DMS53 (cell line): ENCODE data around the gene ACCSL.

Experiments
- DNase-seq: peaks from one replicate; lab custom pipeline; 2025; lab: John Stamatoyannopoulos, UW

ACCSL gene

GRCh38 chr11:44058275-44058674 is 10.5 kb downstream of the ACCSL start:
- no peak for DNase-seq

- DNase-seq: no peak
These were observed 17.4 kb downstream of the ACCSL start for GRCh38 chr11:44065161-44065661.

- peak; percentile 94 for DNase-seq
These were observed 18.3 kb downstream of the ACCSL start, which contains the start of gene ACCS for GRCh38 chr11:44065841-44066731. ACCS (plus strand) TSS chr11:44066270; CDS start chr11:44067628, 1,358 bp downstream.

DNA sequence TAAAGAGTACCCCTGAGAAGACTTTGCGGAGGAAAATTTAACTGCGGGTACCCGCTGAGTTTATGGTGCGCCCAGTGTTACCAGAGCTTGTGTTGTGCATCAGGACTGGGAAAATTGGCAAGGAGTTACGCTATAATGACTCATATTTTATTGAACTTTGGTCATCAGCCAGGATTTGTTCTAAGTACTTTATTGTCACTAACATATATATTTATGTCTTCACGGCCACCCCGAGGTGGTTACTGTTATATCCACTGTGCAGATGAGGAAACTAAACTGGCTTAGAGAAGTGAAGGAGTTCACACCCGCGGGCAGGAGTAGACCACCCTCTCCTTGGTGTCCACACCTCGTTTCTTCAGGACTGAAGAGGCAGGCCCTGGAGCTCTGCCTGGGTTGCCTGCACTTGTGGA is 19.0 kb downstream of the ACCSL start:
- DNase-seq: peak; percentile 65

- no peak for DNase-seq
These were observed 19.5 kb downstream of the ACCSL start for GRCh38 chr11:44067266-44067665.

- no peak for DNase-seq
These were observed 20.4 kb downstream of the ACCSL start for GRCh38 chr11:44068180-44068579.

DNA sequence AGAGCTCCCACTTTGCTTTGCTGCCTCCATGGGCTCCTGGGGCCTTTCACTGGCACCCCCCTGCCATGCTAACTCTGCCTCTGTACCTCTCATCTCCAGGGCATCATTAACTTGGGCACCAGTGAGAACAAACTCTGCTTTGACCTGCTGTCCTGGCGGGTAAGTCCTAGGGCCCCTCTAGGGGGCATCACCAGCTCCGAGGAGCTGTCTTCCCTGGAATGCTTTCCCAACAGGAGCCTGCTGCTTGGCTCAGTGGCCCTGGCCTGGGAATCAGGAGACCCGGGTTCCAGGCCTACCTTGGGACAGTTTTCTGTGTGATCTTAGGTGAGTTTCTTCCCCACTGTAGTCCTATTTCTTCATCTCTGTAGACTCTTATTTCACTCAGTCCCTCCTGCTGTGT is 23.4 kb downstream of the ACCSL start:
- DNase-seq: no peak

- no peak for DNase-seq
These were observed 25.2 kb downstream of the ACCSL start for GRCh38 chr11:44072757-44073658.

GRCh38 chr11:44078794-44079193 is 31.0 kb downstream of the ACCSL start:
- DNase-seq: no peak

DNA sequence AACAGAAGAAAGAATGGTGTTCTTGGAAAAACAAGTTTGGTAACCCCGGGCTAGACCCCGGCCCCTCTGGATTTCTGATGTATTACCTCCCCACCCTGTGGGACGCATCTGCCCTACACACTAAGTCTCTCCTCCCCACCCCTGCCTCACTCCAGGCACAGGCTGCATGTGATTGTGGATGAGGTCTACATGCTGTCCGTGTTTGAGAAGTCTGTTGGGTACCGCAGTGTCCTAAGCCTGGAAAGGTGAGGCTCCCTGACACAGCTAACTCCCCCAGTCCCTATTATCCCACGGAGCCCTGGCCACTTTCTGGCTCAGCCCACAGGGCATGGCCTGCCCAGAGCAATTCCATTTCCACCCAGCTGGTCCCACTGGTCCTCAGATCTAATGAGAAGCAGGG is 31.6 kb downstream of the ACCSL start:
- no peak for DNase-seq

- no peak for DNase-seq
These were observed 33.2 kb downstream of the ACCSL start for GRCh38 chr11:44080951-44081350.

GRCh38 chr11:44082645-44083044 is 34.9 kb downstream of the ACCSL start:
- DNase-seq: no peak

DNA sequence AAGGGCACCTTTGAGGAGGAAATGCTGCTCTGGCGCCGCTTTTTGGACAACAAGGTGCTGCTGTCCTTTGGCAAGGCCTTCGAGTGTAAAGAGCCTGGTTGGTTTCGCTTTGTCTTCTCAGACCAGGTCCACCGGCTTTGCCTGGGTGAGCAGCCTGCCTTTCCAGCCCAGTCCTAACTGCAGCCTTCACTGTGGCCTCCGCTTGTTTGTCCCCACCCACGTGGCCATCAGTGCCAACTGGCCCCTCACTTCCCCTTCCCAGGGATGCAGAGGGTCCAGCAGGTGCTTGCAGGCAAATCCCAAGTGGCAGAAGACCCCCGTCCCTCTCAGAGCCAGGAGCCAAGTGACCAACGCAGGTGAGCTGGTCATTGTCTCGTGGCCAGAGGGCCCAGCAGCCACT is 35.7 kb downstream of the ACCSL start:
- no peak for DNase-seq

DNA sequence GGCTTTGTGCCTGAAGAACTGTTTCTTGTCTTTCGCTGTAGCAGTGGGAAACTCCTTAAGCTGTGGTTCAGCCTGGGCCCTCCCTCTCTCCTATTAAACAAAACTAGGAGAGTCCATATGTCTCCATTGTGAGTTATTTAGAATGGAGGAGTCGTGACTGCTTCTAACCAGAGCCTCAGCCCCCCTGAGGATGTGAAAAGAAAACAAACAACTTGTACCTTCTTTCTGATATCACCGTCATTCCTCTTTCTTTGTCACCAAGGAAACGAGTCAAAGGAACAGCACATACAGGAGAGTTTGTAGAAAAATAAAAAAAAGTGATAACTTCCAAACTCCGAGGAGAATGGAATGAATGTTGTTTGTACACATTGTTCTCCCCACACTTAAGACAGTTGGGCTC is 36.1 kb downstream of the ACCSL start:
- DNase-seq: no peak

GRCh38 chr11:44085330-44085729 is 37.5 kb downstream of the ACCSL start:
- no peak for DNase-seq

DNA sequence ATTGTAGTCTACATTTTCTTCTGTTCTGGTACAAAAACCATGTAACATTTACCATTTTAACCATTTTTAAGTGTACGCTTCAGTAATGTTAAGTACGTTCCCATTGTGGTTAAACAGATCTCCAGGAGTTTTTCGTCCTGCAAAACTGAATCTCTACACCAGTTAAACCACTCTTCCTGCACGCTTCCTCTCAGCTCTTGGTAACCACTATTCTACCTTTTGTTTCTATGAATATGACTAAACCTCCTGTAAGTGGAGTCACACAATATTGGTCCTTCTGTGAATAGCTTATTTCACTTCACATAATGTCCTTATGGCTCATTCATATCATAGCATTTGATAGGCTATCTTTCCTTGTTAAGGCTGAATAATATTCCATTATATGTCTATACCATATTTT is 40.6 kb downstream of the ACCSL start:
- no peak for DNase-seq

DNA sequence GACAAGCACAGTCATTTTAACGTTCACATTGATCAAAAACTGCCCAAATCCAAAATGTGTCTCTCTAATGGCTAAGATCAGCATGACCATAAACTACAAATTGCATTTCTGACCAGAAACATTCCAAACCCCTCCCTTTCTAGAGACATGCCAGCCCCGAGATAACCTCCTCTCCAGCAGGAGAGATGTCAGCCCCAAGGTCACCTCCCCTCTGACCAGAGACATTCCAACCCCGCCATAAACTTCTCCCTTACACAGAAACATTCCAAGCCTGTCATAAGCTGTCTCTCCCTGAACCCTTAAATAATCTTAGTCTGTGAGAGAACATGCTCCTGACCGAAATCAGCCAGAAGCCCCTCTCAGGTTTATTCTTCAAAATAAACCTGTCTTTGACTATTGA is 41.1 kb downstream of the ACCSL start:
- DNase-seq: no peak

- DNase-seq: no peak
These were observed 42.8 kb downstream of the ACCSL start for GRCh38 chr11:44090539-44090938.

- DNase-seq: peak; percentile 90
These were observed 46.6 kb downstream of the ACCSL start for GRCh38 chr11:44094260-44094868.

DNA sequence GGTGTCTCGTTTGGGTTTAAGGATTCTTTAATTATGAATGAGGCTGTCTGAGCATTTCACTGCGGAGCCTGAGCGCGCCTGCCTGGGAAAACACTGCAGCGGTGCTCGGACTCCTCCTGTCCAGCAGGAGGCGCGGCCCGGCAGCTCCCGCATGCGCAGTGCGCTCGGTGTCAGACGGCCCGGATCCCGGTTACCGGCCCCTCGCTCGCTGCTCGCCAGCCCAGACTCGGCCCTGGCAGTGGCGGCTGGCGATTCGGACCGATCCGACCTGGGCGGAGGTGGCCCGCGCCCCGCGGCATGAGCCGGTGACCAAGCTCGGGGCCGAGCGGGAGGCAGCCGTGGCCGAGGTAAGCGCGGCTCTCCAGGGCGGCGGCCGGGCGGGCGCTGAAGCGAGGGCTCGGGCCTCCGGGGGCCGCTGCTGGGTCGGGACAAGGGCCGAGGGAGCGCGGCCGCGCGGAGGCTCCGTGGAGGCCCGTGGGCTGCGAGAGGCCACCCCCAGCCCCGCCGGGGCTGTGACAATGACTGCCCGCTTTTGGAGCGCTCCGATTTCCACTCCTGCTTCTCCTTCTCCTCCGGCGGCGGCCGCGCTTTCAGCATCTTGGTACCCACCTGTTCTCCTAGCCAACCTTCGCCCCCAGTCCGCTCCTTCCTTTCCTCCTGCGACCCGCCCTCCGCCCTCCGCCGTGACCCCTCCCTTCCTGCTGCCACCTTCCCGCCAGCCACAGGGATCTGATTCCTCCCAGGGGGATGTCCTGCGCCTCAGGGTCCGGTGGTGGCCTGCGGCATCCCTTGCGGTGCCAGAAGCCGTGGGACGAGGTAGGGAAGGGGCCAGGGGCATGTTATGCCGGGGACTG is 48.0 kb downstream of the ACCSL start, which contains the start of gene EXT2:
Gene EXT2, plus strand, starts transcription at position 173 of the 854 bp plus-strand sequence. CDS start 12,035 bp downstream, outside the sequence.
- peak; percentile 87 for DNase-seq
